WI38 (cell line): ENCODE measurements around the gene ICAM1.

ENCODE experiments used
- H3K4me3 ChIP-seq: 2 replicates; pipeline ENCODE4 v1.5.1; 2011; ENCODE audit warnings: low read depth, mild to moderate bottlenecking, control low read depth, low read length
- TF ChIP-seq, protein P1 (sequence below): IDR thresholded peaks from 2 replicates; pipeline ENCODE4 v1.5.1; 2012; ENCODE audit warnings: low read depth, mild to moderate bottlenecking, control low read depth, low read length

Gene ICAM1

DNA sequence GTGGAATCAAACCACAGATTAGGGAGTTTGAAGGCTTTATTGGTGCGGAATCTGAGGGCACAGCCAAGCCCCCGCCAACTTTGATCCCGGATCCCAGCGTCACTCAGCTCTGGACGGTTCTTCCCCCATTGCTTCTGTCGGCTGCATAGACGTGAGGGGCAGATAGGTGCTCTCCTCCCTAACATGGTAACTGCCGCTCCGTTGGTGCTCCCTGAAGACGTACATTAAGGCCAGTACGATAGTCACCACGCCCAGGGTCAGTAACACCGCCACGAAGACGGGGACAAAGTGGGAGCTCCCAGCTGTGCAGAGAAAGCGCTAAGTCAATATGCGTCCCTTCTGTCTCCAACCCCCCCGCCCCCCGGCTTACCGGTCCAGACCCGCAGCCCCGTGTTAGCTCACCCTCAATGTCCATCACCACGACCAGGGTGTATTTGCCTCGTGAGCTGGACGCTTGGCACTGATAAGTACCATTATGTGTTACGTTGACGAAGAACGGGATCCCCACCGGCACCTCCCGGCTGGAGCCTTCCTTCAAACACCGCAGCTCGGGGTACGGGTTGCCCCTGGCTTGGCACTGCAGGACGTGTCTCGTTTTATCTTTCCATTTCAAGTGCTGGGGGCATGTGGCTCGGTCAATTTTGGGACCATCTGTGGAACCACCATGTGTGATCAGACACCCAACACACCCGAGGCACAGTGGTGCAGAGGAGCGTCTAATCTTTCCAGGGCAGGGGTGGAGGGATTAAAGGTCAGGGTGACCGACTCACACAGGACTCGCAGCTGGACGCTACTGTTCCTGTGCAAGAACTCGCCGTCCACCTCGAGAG, 63.1 kb downstream of the ICAM1 start:
- TF ChIP-seq, protein P1, sequence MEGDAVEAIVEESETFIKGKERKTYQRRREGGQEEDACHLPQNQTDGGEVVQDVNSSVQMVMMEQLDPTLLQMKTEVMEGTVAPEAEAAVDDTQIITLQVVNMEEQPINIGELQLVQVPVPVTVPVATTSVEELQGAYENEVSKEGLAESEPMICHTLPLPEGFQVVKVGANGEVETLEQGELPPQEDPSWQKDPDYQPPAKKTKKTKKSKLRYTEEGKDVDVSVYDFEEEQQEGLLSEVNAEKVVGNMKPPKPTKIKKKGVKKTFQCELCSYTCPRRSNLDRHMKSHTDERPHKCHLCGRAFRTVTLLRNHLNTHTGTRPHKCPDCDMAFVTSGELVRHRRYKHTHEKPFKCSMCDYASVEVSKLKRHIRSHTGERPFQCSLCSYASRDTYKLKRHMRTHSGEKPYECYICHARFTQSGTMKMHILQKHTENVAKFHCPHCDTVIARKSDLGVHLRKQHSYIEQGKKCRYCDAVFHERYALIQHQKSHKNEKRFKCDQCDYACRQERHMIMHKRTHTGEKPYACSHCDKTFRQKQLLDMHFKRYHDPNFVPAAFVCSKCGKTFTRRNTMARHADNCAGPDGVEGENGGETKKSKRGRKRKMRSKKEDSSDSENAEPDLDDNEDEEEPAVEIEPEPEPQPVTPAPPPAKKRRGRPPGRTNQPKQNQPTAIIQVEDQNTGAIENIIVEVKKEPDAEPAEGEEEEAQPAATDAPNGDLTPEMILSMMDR: no peak
- H3K4me3 ChIP-seq: peak overlapping the region; percentile 86

DNA sequence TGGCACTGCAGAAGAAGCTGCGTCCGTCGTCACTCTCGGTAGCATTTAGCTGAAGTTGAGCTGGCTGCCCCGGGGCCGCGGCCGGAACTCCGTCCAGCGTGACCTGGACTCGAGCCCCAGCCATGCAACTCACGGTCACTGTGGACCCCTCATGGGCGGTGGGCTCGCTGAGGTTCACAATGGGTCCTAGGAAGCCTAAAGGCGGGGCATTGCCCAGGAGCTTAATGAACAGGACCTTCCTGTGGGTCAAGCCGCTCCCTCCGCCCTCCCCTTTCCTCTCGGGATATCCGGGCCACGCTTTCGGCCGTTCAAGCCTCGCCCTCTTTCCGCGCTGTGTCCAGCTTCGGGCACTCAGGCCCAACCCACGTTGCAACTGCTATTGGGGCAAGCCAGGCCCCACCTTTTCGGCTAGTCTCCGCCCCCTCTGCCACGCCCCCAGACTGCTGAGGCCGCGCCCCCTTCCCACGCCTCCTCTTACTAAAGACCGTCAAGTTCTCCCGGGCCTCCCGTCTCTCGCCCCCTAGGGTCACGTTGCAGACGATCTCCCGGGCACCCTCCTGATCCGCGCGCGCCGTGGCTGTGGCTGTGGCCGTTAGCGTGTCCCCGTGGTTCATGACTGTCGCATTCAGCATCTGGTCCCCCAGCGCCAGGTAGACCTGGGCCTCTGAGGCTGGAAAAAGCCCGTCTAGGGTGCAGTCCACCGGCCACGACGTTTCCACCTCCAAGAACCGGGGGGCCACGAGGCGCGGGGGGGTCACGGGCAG, 63.9 kb downstream of the ICAM1 start:
- TF ChIP-seq, protein P1: 0 out of 2 replicates have a peak, but pooled peaks have one; percentile 5
- peak overlapping the region; percentile 86 for H3K4me3 ChIP-seq

GRCh38 chr19:10335352-10335985, 64.5 kb downstream of the ICAM1 start:
- H3K4me3 ChIP-seq: no peak overlapping the region
- TF ChIP-seq, protein P1: no peak
